K562 (cell line): Measurements from ENCODE around the gene FAM222A. TPM values are rescaled to one million over a fixed set of nuclear protein-coding genes. Genes with fewer than 3 reads are reported as not detected.

Experiments
- ATAC-seq: fragments of 200-7000 bp; cut with Tn5 transposase; 3 replicates; pipeline ENCODE4 v1.9.1; 2020; ENCODE audit warnings: moderate library complexity
- BruUV-seq: library from RNA; stranded (reverse); fragments of 400-500 nt; replicated peaks from 2 replicates; lab custom pipeline; 2021; lab: Mats Ljungman, UMichigan
- CTCF ChIA-PET: fragments of 300-600 bp; formaldehyde crosslinking; extraction: SDS; loops from one replicate; lab custom pipeline; 2021; ENCODE audit warnings: low intra/inter-chr PET ratio; lab: Yijun Ruan, JAX
- POLR2A ChIA-PET: fragments of 300-600, 350-650 bp; sonication (Branson Sonifier 250); formaldehyde crosslinking; extraction: SDS; loops from one replicate; lab custom pipeline; 2021; ENCODE audit warnings: antibody characterized with exemption, inconsistent platforms; lab: Yijun Ruan, JAX
- DNase-seq, 4 experiments: peaks; one replicate each; pipeline versions ENCODE4 v3.0.0 to v3.0.0-alpha.2; 2011 to 2018; ENCODE audit warnings: low spot score in 3 of 4, mixed read lengths in 3 of 4; ENCODE audit errors: extremely low read depth in 1 of 4
- FAIRE-seq: peaks from 2 replicates; lab custom pipeline; 2011; peaks lifted over from hg19 to GRCh38; lab: Jason Lieb, UNC
- H2AFZ ChIP-seq: 2 replicates; pipeline ENCODE4 v1.6.0; 2011; ENCODE audit warnings: low read depth, low read length, control low read depth, inconsistent platforms
- H3K27ac ChIP-seq: fragments of 200-600 bp; 3 replicates; pipeline ENCODE4 v1.8.0; 2011; ENCODE audit warnings: low read depth, mild to moderate bottlenecking, control low read depth, inconsistent platforms, low read length, moderate library complexity, mixed read lengths; ENCODE audit errors: extremely low read depth
- H3K27me3 ChIP-seq, 2 experiments: fragments of 300-600 bp in 1 of 2; 2 replicates in 1 of 2; 3 replicates in 1 of 2; pipeline versions ENCODE4 v1.6.0 to v1.8.0; 2011; ENCODE audit warnings: inconsistent platforms in 2 of 2, low read length in 2 of 2, mild to moderate bottlenecking in 1 of 2, mixed read lengths in 1 of 2, moderate library complexity in 1 of 2; ENCODE audit not compliant: control insufficient read depth in 2 of 2, insufficient read depth in 2 of 2
- H3K36me3 ChIP-seq: fragments of 300-600 bp; 3 replicates; pipeline ENCODE4 v1.8.0; 2011; ENCODE audit warnings: mild to moderate bottlenecking, low read length, inconsistent platforms; ENCODE audit not compliant: control insufficient read depth, insufficient read depth
- H3K4me1 ChIP-seq, 2 experiments: fragments of 200-600 bp in 1 of 2; replicated peaks in 1 of 2; 2 replicates in 1 of 2; 3 replicates in 1 of 2; pipeline versions ENCODE4 v1.5.1 to v1.8.0; 2011; ENCODE audit warnings: inconsistent platforms in 2 of 2, low read length in 2 of 2, mild to moderate bottlenecking in 1 of 2, mixed read lengths in 1 of 2, moderate library complexity in 1 of 2; ENCODE audit not compliant: control insufficient read depth in 2 of 2, insufficient read depth in 2 of 2
- H3K4me2 ChIP-seq: 2 replicates; pipeline ENCODE4 v1.6.1; 2011; ENCODE audit warnings: low read length, control low read depth, inconsistent platforms, mixed read lengths; ENCODE audit not compliant: insufficient read depth
- H3K4me3 ChIP-seq: fragments of 200-600 bp; sonication (generic), shearing (Covaris generic); 2 replicates; pipeline ENCODE4 v1.5.1; 2016; ENCODE audit warnings: control low read depth, inconsistent platforms
- H3K79me2 ChIP-seq: fragments of 200-600 bp; 3 replicates; pipeline ENCODE4 v1.8.0; 2011; ENCODE audit warnings: low read length, inconsistent platforms; ENCODE audit not compliant: control insufficient read depth, insufficient read depth
- H3K9ac ChIP-seq, 2 experiments: 2 replicates each; pipeline versions ENCODE4 v1.6.0 to v1.6.1; 2011; ENCODE audit warnings: low read depth in 2 of 2, low read length in 2 of 2, control low read depth in 1 of 2, inconsistent platforms in 1 of 2, mild to moderate bottlenecking in 1 of 2, mixed read lengths in 1 of 2; ENCODE audit not compliant: insufficient read depth in 1 of 2
- H3K9me1 ChIP-seq: one replicate; pipeline ENCODE4 v1.6.0; 2011; ENCODE audit warnings: inconsistent platforms, mild to moderate bottlenecking, low read length, moderate library complexity; ENCODE audit not compliant: control insufficient read depth, insufficient read depth
- H3K9me3 ChIP-seq: replicated peaks from 2 replicates; pipeline ENCODE4 v1.5.1; 2011; ENCODE audit warnings: low read depth, low read length, inconsistent platforms; ENCODE audit not compliant: control insufficient read depth, insufficient read depth
- H4K20me1 ChIP-seq: replicated peaks from 2 replicates; pipeline ENCODE4 v1.6.1; 2011; ENCODE audit warnings: low read length, inconsistent platforms, mixed read lengths; ENCODE audit not compliant: control insufficient read depth, insufficient read depth
- RBM22 ChIP-seq: fragments of 200-400 bp; formaldehyde crosslinking; IDR thresholded peaks from 2 replicates; pipeline ENCODE4 v1.6.1; 2018; ENCODE audit warnings: low read length, low read depth; ENCODE audit not compliant: poor library complexity, severe bottlenecking
- TCF3 ChIP-seq: sonication (generic); formaldehyde crosslinking; IDR thresholded peaks from 2 replicates; pipeline ENCODE4 v1.4.0; 2020; ENCODE audit warnings: mild to moderate bottlenecking, missing genetic modification reagents
- ZNF124 ChIP-seq: sonication (generic); formaldehyde crosslinking; IDR thresholded peaks from 2 replicates; pipeline ENCODE4 v1.8.1; 2022; ENCODE audit warnings: missing genetic modification reagents
- WGBS: fragments of 100-300 bp; shearing (Covaris generic); methylation state at CpG from one replicate; pipeline ENCODE4 v1.1.6; 2016; ENCODE audit warnings: low coverage, mixed read lengths; ENCODE audit not compliant: insufficient coverage; ENCODE audit errors: missing lambda C conversion rate; 5-methylcytosine and 5-hydroxymethylcytosine counted together
- in situ Hi-C: fragments of 300-500 bp; cut with MboI; formaldehyde crosslinking; loops from 4 replicates; pipeline ENCODE4 v1.15.0; 2018; ENCODE audit warnings: inconsistent platforms, mixed read lengths
- intact Hi-C: fragments of 100-400 bp; cut with micrococcal nuclease; formaldehyde crosslinking; loops from 2 replicates; pipeline ENCODE4 v1.14.2; 2022
- polyA plus RNA-seq, 8 experiments: library from polyadenylated mRNA; depleted of rRNA in 4 of 8; stranded (reverse) in 5 of 8; unstranded in 3 of 8; fragments of >200 nt; fragmentation: Nextera tagmentation in 2 of 8; fragmentation: Illumina TruSeq in 1 of 8; extraction: Ambion mirVana in 2 of 8; extraction: Trizol in 1 of 8; gene quantifications; 2 replicates each; pipeline versions ENCODE4 v1.2.1 to v1.2.3, GENCODE V29; 2011 to 2014; ENCODE audit warnings: inconsistent platforms in 1 of 8, missing spikeins in 1 of 8
- total RNA-seq, 7 experiments: library from RNA; depleted of rRNA in 6 of 7; stranded (reverse); fragments of >200 nt in 6 of 7; fragmentation: Illumina TruSeq in 2 of 7; extraction: Trizol in 2 of 7; gene quantifications; 2 replicates each; pipeline versions ENCODE4 v1.2.1 to v1.2.3, GENCODE V29; 2011 to 2021; ENCODE audit warnings: low replicate concordance in 1 of 7
- TF ChIP-seq, protein P1 (sequence below): sonication (generic); formaldehyde crosslinking; IDR thresholded peaks from 2 replicates; pipeline ENCODE4 v1.9.0; 2022; ENCODE audit warnings: mild to moderate bottlenecking, missing genetic modification reagents

Gene FAM222A
- total and polyA plus RNA-seq, 9 of the 15 experiments (the other 6 are each of a cell fraction or from before 2014, with no cell fraction given): 0.03 to 0.36 (median 0.12) TPM; not detected in 1

DNA sequence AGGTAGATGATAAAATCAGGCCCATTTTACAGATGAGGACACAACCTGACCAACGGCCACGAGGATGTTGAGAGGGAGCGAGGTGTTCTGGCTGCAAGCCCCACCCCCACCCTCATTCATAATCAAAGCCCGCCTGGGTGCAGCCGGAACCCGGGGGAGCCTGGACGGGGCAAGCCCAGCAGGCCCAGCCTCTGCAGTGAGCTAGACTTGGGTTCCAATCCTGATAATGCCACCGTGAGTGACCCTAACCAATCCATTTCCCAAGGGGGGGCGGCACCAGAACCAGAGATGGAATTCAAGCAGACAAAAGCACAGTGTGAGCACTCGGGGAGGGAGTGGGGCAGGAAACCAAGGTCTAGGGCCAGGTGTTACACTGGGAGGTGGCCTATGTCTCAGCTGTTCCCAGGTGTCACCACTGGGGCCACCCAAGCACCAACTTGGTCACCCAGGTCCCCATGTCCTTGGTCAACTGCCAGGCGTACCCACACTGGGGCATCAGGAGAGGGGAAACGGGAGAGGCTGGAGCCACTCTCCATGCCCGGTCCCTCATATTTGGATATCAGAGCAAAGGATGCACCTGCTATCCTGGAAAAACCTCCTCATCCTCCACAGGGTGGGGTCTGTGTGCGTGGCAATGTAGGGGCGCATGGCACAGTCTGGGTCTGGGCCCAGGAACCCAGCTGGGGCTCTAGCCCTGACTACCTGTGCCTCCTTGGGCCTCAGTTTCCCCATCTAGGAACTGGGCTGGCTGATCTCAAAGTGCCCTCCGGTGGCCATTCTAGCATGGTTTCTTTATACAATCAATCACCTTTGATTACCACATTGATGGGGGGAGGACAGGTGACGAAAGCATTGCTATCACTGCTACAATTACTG is 58.4 kb downstream of the FAM222A start:
- Histone ChIP-seq H3K4me2 (no peak overlapping the region), H3K27me3 (peaks cover 16 to 64% of the 10 kb centered on the region in 2 experiments; a peak in 4 of 5 replicates)
- WGBS: 3% methylated on average over 16 of the region's 17 CpGs
- no peak for FAIRE-seq
- TF ChIP-seq TCF3 (no peak), RBM22 (no peak), ZNF124 (CRISPR knock-in tag) (no peak)
- TF ChIP-seq, protein P1, sequence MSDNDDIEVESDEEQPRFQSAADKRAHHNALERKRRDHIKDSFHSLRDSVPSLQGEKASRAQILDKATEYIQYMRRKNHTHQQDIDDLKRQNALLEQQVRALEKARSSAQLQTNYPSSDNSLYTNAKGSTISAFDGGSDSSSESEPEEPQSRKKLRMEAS: no peak
- TF ChIP-seq, all 486 proteins: peak for 0
- ATAC-seq (no peak), DNase-seq (no peak)
- intact Hi-C loops (no loop called here), in situ Hi-C loops (loop anchor here (5.0 kb wide), 1 partner anchor 340 kb away; no protein-coding TSS in a partner anchor)
- no peaks in the 10 kb centered on the region for H3K9me1 ChIP-seq
- no peaks in the 10 kb centered on the region for H3K36me3 ChIP-seq
- H3K9ac ChIP-seq: no peak overlapping the region
- no TSS peak for BruUV-seq
- H3K27ac ChIP-seq: no peak overlapping the region
- no peak overlapping the region for H3K4me3 ChIP-seq
- H3K79me2 ChIP-seq: no peaks in the 10 kb centered on the region
- peaks cover 0 to 22% of the 10 kb centered on the region in 2 experiments; a peak in 3 of 5 replicates for H3K4me1 ChIP-seq
- ChIA-PET CTCF (no interaction called here), POLR2A (interaction anchor here (0.6 to 0.7 kb wide), 2 partner anchors 48 to 169 kb away, joined by 3 to 4 read pairs; no protein-coding TSS in a partner anchor)
- no peaks in the 10 kb centered on the region for H3K9me3 ChIP-seq
- peaks cover 9% of the 10 kb centered on the region; the same call in 1 of the 2 replicates for H4K20me1 ChIP-seq
- no peak overlapping the region for H2AFZ ChIP-seq
